ENCODE results near the gene ABHD17C.

Gene ABHD17C

DNA sequence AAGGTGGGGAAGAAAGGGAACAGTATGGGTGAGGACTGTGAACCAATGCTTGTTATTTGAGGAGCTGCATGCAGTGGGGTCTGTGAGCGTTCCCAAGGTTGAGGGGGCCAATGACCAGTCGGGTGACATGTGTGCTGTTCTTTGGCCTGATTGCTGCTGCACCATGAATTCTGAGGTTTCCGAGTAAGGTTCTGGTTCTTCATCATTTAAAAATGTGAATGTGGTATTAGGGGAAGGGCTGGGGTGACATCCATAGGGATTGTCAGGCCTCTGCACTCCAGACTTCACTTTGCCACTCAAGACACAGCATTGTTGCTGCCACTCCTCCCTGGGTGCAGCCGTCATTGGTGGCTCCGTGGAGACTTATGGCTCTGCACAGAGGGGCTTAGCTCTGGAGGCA, 32.5 kb downstream of the ABHD17C start:
- Histone ChIP-seq H3K9me3 (ENCODE audit: low read depth, low read length) (no peaks in the 10 kb centered on the region), H3K36me3 (ENCODE audit: insufficient read depth, low read length) (no peaks in the 10 kb centered on the region), H3K4me3 (no peak overlapping the region), H3K27ac (no peak overlapping the region), H3K9ac (ENCODE audit: insufficient read length) (no peak overlapping the region)
- DNase-seq (ENCODE audit: low read depth, low spot score): no peak
- TF ChIP-seq EZH2 (IDR thresholded peaks at IDR 0.05) (no peak), POLR2AphosphoS5 (IDR thresholded peaks at IDR 0.05; ENCODE audit: borderline replicate concordance, low read depth, low read length) (no peak), FOXP2 (optimal IDR thresholded peaks at IDR 0.05; ENCODE audit: control extremely low read depth, extremely low read length, insufficient read depth) (no peak)

DNA sequence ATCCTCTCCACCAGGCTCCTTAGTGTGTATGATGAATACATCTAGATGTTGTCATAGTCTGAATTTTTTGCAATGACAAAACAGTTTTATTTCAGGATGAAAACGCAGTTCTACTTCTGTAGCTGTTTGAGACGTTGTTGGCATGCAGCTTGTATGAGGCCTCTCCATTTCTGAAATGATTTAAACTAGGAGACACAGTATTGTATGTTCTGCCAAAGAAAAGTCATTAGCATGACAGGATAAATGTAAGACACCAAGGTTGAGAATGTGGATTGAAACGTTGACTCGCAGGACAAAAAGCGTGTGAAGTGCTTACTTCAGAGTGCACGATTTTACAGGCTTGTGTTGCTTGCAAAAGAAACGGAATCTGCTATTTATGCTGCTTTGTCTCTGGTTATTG, 35.3 kb downstream of the ABHD17C start:
- Histone ChIP-seq H3K4me3 (no peak overlapping the region), H3K9ac (ENCODE audit: insufficient read length) (no peak overlapping the region), H3K9me3 (ENCODE audit: low read depth, low read length) (no peaks in the 10 kb centered on the region), H3K36me3 (ENCODE audit: insufficient read depth, low read length) (no peaks in the 10 kb centered on the region), H3K27ac (no peak overlapping the region)
- no peak for TF ChIP-seq POLR2AphosphoS5 (IDR thresholded peaks at IDR 0.05; ENCODE audit: borderline replicate concordance, low read depth, low read length)
- TF ChIP-seq FOXP2 (optimal IDR thresholded peaks at IDR 0.05; ENCODE audit: control extremely low read depth, extremely low read length, insufficient read depth): no peak
- TF ChIP-seq EZH2 (IDR thresholded peaks at IDR 0.05): no peak
- no peak for DNase-seq (ENCODE audit: low read depth, low spot score)

DNA sequence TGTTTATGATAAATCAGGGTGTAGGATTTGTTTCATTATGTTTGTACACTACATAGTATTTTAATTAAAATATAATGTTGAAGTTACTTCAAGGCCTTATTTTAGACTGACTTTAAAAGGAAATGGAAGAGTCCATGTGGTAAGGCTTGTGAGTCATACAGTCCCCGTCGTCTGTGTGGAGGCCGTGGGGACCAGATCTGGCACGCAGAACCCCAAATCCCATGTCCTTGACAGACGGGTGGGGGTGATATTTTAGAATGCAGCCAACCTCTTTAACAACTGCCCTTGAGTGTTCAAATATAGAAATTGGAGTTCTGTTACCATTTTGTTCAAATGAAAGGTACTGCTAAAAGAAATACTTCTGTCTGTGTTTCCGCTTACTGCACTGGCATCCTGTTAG, 35.8 kb downstream of the ABHD17C start:
- Histone ChIP-seq H3K4me3 (no peak overlapping the region), H3K27ac (no peak overlapping the region), H3K9ac (ENCODE audit: insufficient read length) (no peak overlapping the region), H3K9me3 (ENCODE audit: low read depth, low read length) (no peaks in the 10 kb centered on the region), H3K36me3 (ENCODE audit: insufficient read depth, low read length) (no peaks in the 10 kb centered on the region)
- no peak for TF ChIP-seq EZH2 (IDR thresholded peaks at IDR 0.05)
- TF ChIP-seq FOXP2 (optimal IDR thresholded peaks at IDR 0.05; ENCODE audit: control extremely low read depth, extremely low read length, insufficient read depth): no peak
- TF ChIP-seq POLR2AphosphoS5 (IDR thresholded peaks at IDR 0.05; ENCODE audit: borderline replicate concordance, low read depth, low read length): no peak
- DNase-seq (ENCODE audit: low read depth, low spot score): no peak

DNA sequence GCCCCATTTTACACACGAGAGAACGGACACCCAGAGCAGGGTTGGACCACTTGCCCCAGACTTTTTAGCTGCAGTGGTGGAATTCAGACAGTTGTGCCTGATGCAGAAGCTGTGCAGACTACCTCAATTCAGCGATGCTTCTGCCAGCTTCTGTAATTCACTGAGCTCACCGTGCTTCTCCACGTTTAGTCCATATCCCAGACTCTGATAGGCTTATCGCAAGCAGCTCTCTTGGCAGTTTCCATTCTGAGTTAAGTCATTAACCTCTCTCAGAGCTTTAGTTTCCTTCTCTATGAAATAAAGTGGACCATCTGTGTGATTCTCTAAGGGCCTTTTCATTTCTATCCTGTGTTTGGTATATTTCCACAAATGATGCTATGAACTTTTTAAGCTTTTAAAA, 37.1 kb downstream of the ABHD17C start:
- H3K36me3 ChIP-seq (ENCODE audit: insufficient read depth, low read length): no peaks in the 10 kb centered on the region
- no peak overlapping the region for H3K9ac ChIP-seq (ENCODE audit: insufficient read length)

DNA sequence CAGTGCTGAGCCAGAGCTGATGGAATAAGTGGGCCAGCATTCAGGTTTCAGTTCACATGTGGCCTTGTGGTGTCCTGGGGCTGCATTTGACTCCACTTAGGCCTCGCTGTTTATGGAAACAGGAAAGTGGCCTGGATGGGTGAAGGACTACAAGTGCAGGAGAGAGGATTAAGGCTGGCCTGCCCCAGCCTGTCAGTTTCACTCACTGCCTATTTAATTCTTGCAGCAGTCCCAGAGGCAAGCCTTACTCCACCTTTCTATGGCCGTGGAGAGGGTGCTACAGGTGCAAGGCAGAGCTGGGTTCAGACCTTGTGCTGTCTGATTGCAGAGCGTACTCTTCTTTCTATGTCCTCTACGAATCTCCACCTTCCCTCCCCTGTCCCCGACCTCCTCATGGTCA, 37.7 kb downstream of the ABHD17C start:
- Histone ChIP-seq H3K9ac (ENCODE audit: insufficient read length) (no peak overlapping the region), H3K9me3 (ENCODE audit: low read depth, low read length) (no peaks in the 10 kb centered on the region), H3K36me3 (ENCODE audit: insufficient read depth, low read length) (no peaks in the 10 kb centered on the region), H3K4me3 (no peak overlapping the region), H3K27ac (no peak overlapping the region)
- TF ChIP-seq POLR2AphosphoS5 (IDR thresholded peaks at IDR 0.05; ENCODE audit: borderline replicate concordance, low read depth, low read length): no peak
- TF ChIP-seq FOXP2 (optimal IDR thresholded peaks at IDR 0.05; ENCODE audit: control extremely low read depth, extremely low read length, insufficient read depth): no peak
- no peak for TF ChIP-seq EZH2 (IDR thresholded peaks at IDR 0.05)
- DNase-seq (ENCODE audit: low read depth, low spot score): no peak

More for the DNA sequence above, 37.1 kb downstream of the ABHD17C start:
- no peaks in the 10 kb centered on the region for H3K9me3 ChIP-seq (ENCODE audit: low read depth, low read length)
- H3K4me3 ChIP-seq: no peak overlapping the region
- no peak overlapping the region for H3K27ac ChIP-seq
- DNase-seq (ENCODE audit: low read depth, low spot score): no peak
- no peak for TF ChIP-seq POLR2AphosphoS5 (IDR thresholded peaks at IDR 0.05; ENCODE audit: borderline replicate concordance, low read depth, low read length)
- TF ChIP-seq FOXP2 (optimal IDR thresholded peaks at IDR 0.05; ENCODE audit: control extremely low read depth, extremely low read length, insufficient read depth): no peak
- TF ChIP-seq EZH2 (IDR thresholded peaks at IDR 0.05): no peak

DNA sequence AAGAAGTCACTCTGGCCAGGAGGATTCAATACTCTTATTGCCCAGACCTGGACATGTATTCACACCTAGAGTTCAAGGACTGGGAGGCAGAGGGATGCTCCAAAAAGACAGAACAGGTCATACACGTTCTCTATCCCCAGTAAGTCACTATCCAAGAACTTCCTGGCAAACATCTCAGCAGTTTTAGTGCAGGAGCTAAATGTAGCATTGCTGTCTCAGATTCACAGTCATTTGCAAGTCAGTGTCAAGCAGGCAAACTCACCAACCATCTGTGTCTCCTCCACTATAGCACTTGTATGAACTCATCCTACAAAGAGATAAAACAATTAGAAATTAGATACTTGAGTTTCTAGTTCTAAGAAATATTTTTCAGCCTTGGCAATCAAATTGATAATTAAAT, 38.4 kb downstream of the ABHD17C start:
- H3K36me3 ChIP-seq (ENCODE audit: insufficient read depth, low read length): no peaks in the 10 kb centered on the region
- DNase-seq (ENCODE audit: low read depth, low spot score): no peak
- H3K27ac ChIP-seq: no peak overlapping the region
- no peak overlapping the region for H3K4me3 ChIP-seq
- TF ChIP-seq FOXP2 (optimal IDR thresholded peaks at IDR 0.05; ENCODE audit: control extremely low read depth, extremely low read length, insufficient read depth): no peak
- TF ChIP-seq POLR2AphosphoS5 (IDR thresholded peaks at IDR 0.05; ENCODE audit: borderline replicate concordance, low read depth, low read length): no peak
- TF ChIP-seq EZH2 (IDR thresholded peaks at IDR 0.05): no peak
- no peaks in the 10 kb centered on the region for H3K9me3 ChIP-seq (ENCODE audit: low read depth, low read length)
- no peak overlapping the region for H3K9ac ChIP-seq (ENCODE audit: insufficient read length)

DNA sequence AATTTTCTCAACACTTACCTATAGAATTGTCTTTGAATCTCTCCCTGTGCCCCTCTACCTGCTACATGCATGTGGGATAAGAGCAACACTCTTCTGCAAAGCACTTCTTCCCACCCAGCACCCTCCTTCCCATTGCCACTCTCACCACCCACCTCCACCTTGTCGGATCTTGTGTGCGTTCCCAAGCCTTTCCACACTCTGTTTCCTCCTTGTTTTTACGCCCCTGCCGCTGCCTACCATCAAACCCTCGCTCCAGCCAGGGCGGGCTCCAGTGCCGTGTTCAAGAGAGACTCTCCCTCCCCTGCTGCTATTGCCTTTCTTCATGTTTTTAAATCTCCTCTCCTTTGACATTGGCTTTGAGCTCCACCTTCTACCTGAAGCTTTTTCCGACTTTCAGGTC, 40.2 kb downstream of the ABHD17C start:
- Histone ChIP-seq H3K9ac (ENCODE audit: insufficient read length) (no peak overlapping the region), H3K36me3 (ENCODE audit: insufficient read depth, low read length) (no peaks in the 10 kb centered on the region), H3K4me3 (no peak overlapping the region), H3K27ac (no peak overlapping the region), H3K9me3 (ENCODE audit: low read depth, low read length) (no peaks in the 10 kb centered on the region)
- TF ChIP-seq EZH2 (IDR thresholded peaks at IDR 0.05) (no peak), POLR2AphosphoS5 (IDR thresholded peaks at IDR 0.05; ENCODE audit: borderline replicate concordance, low read depth, low read length) (no peak), FOXP2 (optimal IDR thresholded peaks at IDR 0.05; ENCODE audit: control extremely low read depth, extremely low read length, insufficient read depth) (no peak)
- no peak for DNase-seq (ENCODE audit: low read depth, low spot score)

DNA sequence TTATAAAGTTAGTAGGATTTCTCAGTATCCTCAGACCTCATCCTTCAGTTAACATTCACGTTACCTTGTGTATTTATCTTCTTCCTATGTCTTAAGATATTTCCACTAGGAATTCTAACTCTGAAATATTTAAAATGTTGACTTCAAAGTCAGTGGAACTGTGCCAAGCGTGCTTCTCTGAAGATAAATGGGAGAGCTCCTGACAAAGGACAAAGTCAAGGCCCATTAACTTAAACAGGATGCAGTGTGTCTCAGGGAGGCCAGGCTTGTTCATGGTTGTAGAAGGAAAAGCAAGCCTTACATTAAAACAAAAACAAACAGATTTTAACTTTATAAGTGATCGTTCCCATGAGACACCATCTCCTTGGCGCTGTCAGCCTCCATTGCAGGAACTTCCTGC, 41.5 kb downstream of the ABHD17C start:
- H3K36me3 ChIP-seq (ENCODE audit: insufficient read depth, low read length): no peaks in the 10 kb centered on the region
- H3K4me3 ChIP-seq: no peak overlapping the region
- no peak overlapping the region for H3K9ac ChIP-seq (ENCODE audit: insufficient read length)
- no peak for TF ChIP-seq FOXP2 (optimal IDR thresholded peaks at IDR 0.05; ENCODE audit: control extremely low read depth, extremely low read length, insufficient read depth)
- TF ChIP-seq POLR2AphosphoS5 (IDR thresholded peaks at IDR 0.05; ENCODE audit: borderline replicate concordance, low read depth, low read length): no peak
- no peak for TF ChIP-seq EZH2 (IDR thresholded peaks at IDR 0.05)
- no peak overlapping the region for H3K27ac ChIP-seq
- H3K9me3 ChIP-seq (ENCODE audit: low read depth, low read length): no peaks in the 10 kb centered on the region
- no peak for DNase-seq (ENCODE audit: low read depth, low spot score)

DNA sequence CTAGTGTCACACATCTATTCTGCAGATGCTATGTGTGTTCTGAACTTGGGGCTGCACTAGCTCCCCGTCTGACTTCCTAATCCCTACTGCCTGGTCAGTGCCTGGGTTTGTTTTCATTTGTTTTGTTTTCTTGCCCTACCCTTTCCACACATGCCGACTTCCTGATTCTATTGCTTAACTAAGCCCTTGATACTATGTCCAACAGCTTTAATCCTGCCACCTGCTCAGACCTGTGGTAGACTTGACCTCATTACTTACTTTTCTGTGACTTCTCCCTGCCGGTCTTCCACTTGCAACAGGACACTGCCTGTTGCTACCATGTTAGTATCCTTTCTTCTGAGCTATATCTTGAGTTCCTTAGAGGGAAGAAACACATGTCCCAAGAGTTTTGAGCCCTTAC, 44.8 kb downstream of the ABHD17C start:
- DNase-seq (ENCODE audit: low read depth, low spot score): no peak
- Histone ChIP-seq H3K9me3 (ENCODE audit: low read depth, low read length) (no peaks in the 10 kb centered on the region), H3K36me3 (ENCODE audit: insufficient read depth, low read length) (no peaks in the 10 kb centered on the region), H3K4me3 (no peak overlapping the region), H3K27ac (no peak overlapping the region), H3K9ac (ENCODE audit: insufficient read length) (no peak overlapping the region)
- TF ChIP-seq FOXP2 (optimal IDR thresholded peaks at IDR 0.05; ENCODE audit: control extremely low read depth, extremely low read length, insufficient read depth): no peak
- no peak for TF ChIP-seq EZH2 (IDR thresholded peaks at IDR 0.05)
- no peak for TF ChIP-seq POLR2AphosphoS5 (IDR thresholded peaks at IDR 0.05; ENCODE audit: borderline replicate concordance, low read depth, low read length)

Measured in SK-N-MC (cell line).